ENCODE measurements around the gene NOX3. TPM values are rescaled to one million over a fixed set of nuclear protein-coding genes. Genes with fewer than 3 reads are reported as not detected.
"Not testable (repeated sequence)": the region's sequence is repeated elsewhere in the genome, so short reads cannot be mapped to it uniquely, and the experiment has no call there.

Gene NOX3
- total RNA-seq, 1 donor from 2014 or later = not detected

DNA sequence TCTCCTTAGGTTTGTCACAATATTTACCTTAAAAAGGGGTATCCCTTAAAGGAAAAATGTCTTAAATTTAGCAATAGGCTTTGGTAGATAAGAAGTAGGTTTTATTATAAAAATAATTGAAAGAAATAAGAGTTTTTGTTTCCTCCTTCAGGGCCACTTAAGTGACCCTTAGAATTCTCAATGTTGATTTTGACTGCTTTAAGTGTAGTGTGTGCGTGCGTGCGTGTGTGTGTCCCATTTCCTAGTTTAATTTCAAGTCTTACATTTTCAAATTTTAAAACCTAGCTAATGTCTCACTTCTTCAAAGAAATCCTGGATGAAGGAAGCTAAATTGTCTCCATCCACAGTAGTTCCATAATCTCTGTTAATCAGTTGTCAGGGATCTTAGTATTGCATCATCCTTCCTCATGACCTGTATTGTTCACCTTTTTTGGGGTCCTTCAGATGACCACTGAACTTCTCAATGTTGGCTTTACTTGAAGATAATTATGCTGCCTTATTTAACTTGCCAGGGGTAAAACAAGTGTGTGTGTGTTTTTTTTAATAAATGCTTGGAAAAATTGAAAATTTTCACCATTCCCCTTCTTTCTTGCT, 90.7 kb downstream of the NOX3 start:
- DNase-seq = no peak

DNA sequence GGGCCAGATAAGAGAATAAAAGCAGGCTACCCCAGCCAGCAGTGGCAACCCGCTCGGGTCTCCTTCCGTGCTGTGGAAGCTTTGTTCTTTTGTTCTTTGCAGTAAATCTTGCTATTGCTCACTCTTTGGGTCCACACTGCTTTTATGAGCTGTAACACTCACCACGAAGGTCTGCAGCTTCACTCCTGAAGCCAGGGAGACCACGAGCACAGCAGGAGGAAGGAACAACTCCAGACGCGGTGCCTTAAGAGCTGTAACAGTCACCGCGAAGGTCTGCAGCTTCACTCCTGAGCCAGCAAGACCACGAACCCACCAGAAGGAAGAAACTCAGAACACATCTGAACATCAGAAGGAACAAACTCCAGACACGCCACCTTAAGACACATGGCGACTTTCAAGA, 91.6 kb downstream of the NOX3 start:
- not testable (repeated sequence) for DNase-seq

DNA sequence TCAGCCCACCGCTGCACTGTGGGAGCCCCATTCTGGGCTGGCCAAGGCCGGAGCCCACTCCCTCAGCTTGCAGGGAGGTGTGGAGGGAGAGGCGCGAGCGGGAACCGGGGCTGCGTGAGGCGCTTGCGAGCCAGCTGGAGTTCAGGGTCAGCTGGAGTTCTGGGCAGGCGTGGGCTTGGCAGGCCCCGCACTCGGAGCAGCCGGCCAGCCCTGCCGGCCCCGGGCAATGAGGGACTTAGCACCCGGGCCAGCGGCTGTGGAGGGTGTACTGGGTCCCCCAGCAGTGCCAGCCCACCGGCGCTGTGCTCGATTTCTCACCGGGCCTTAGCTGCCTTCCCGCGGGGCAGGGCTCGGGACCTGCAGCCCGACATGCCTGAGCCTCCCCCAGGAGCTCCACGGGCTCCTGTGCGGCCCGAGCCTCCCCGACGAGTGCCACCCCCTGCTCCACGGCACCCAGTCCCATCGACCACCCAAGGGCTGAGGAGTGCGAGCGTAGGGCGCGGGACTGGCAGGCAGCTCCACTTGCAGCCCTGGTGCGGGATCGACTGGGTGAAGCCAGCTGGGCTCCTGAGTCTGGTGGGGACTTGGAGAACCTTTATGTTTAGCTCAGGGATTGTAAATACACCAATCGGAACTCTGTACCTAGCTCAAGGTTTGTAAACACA, 92.5 kb downstream of the NOX3 start:
- not testable (repeated sequence) for DNase-seq

GRCh38 chr6:155354167-155354566, 101.5 kb downstream of the NOX3 start:
- DNase-seq = no peak

- no peak for DNase-seq
Measured at GRCh38 chr6:155352811-155353210, 102.8 kb downstream of the NOX3 start.

DNA sequence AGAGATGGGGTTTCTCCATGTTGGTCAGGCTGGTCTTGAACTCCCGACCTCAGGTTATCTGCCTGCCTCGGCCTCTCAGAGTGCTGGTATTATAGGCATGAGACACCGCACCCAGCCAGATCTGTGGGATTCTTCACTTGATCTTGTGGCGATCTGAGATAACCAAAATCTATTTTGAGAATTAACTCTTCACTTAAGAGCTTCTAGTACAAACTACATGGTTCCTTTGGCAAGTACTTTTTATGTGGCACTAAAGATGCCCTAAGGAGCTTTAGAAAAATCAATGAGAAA, 103.6 kb downstream of the NOX3 start:
- DNase-seq = no peak

- DNase-seq = no peak
Measured at GRCh38 chr6:155351273-155352129, 104.1 kb downstream of the NOX3 start.

DNA sequence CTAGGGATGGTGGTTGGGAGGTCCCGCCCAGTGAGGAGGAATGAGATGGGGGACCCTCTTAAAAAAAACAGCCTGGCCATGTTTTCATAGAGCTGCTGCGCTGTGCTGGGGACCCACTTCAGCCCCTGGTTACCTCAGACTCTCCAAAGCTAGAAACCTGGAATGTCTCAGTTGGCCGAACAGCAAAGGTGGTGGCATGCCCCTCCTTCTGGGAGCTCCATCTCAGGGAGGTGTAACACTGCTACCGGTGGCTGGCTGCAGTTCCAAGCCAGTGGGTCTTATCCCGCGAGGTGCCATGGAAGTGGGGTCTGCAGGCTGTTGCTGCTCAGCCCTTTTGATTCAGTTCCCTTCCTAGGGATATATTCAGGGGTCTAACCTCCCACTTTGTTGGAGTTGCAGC, 105.7 kb downstream of the NOX3 start:
- DNase-seq = no peak

- no peak for DNase-seq
Measured at GRCh38 chr6:155349129-155349528, 106.5 kb downstream of the NOX3 start.

GRCh38 chr6:155347800-155348199, 107.8 kb downstream of the NOX3 start:
- no peak for DNase-seq

DNA sequence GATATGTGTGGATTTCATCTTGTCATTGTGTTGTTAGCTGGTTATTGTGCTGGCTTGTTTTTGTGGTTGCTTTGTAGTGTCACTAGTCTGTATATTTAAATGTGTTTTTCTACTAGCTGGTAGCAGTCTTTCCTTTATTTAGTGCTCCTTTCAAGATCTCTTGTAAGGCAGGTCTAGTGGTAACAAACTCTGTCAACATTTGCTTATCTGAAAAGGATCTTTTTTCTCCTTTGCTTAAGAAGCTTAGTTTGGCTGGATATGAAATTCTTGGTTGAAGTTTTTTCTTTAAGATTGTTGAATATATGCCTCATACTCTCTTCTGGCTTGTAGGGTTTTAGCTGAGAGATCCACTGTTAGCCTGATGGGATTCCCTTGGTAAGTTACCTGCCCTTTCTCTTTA, 108.7 kb downstream of the NOX3 start:
- no peak for DNase-seq

Other genes with a start within 250 kb of the NOX3 start
- not detected for gene CLDN20, start 191.8 kb downstream of the NOX3 start, total RNA-seq
- 17.2 TPM for gene TFB1M, start 141.4 kb downstream of the NOX3 start, total RNA-seq